Stimulated activated CD4-positive, alpha-beta T cell treated with anti-CD3 and anti-CD28 coated beads, Interleukin-1b, Interleukin-23, amount 100 ng/mL, for 24 hours (primary cell): ENCODE measurements around the gene ACSL5.
"Not testable (repeated sequence)": the region's sequence is repeated elsewhere in the genome, so short reads cannot be mapped to it uniquely, and the experiment has no call there.

Source experiments
- DNase-seq, 4 experiments: peaks; one replicate each; pipeline ENCODE4 v3.0.0-alpha.2; 2020; ENCODE audit warnings: low read depth in 4 of 4, low spot score in 1 of 4

The ACSL5 gene

DNA sequence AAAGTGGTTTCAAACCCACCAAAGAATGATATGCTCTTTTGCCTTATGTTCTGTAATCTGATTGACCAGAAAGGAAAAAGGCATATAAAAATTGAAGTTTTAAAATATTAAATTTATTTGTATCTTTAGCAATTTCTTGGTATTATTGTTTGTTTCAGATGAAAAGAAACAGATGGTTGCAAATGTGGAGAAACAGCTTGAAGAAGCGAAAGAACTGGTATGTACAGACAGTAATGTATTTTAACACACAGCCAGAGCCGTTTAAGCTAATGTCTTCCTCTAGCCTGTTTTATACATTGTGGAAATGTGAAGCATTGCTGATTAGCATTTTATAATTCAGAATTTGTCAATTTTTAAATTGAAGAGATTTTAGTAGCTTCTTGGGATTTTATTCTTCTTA lies 86.5 kb downstream of the ACSL5 start:
- DNase-seq: no peak

DNA sequence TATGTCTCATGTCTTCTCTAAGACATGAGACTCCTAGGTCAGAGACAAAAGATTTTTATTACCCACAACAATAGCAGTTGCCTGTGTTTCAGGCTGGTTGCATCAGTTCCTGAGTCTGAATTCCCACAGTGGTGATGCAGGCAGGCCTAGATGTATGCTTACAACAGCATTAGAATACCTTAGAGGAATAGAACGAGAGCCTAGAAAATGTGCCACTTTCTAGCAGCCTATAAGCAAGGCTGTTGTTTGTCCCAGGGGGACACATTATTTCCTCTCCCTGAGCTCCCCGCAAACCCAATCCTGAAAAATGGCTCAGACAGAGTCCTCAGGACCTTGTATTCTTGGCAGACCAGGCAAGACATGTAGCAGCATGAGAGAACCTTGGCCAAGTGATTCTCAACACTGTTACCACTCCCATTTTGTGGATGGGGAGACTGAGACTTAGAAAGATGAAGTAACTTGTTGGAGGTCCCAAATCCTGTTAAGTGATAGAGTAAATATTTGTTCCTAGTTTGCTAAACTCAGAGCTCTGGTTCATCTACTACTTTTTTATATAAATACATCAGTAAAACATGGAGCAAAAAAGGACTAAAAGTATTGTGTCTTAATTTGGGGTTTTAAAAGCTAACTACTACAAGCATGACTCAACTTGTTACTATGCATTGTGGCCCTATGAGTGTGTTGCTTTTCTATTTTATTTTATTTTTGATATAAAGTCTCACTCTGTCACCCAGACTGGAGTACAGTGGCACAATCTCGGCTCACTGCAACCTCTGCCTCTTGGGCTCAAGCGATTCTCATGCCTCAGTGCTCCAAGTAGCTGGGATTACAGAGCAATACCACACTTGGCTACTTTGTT lies 87.3 kb downstream of the ACSL5 start:
- DNase-seq: no peak

DNA sequence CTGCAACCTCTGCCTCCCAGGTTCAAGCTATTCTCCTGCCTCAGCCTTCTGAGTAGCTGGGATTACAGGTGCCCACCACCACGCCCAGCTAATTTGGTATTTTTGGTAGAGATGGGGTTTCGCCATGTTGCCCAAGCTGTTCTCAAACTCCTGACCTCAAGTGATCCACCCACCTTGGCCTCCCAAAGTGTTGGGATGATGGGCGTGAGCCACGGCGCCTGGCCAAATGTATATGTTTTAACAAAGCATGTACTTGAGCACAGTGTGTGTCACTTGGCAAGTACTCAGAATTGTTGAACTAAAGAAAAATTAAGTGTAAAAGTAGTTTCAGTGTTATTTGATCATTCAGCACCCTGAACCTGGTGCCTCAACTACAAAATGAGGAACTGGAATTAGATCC lies 90.2 kb downstream of the ACSL5 start:
- not testable (repeated sequence) for DNase-seq

DNA sequence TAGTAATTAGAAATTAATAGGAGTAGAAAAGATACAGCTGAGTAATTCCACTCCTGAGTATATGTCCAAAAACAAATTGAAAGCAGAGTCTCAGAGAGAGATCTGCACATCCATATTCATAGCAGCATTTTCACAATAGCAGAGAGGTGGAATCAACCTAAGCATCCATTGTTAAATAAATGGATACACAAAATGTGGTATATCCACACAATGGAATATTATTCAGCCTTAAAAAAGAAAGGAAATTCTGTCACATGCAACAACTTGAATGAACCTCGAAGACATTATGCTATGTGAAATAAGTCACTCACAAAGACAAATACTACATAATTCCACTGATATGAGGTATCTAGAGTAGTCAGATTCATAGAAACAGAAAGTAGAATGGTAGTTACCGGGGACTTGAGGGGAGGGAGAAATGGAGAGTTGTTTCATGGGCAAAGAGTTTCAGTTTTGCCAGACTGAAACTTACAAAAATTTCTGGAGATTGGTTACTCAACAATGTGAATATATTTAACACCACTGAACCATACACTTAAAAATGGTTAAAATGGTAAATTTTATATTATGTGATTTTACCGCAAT lies 91.5 kb downstream of the ACSL5 start:
- DNase-seq: no peak

DNA sequence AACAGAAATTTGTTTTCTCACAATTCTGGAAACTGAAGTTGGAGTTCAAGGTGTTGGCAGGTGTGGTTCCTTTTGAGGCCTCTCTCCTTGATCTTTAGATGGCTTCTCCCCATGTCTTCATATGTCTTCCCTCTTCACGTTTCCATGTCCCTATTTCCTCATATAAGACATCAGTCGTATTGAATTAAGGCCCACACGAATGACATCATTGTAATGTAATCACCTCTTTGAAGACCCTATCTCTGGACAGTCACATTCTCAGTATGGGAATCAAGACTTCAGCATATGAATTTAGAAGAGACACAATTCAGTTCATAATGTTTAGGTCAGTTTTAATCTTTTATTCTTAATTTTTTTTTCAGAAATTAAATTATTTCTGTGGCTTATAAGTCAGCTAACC lies 92.9 kb downstream of the ACSL5 start:
- no peak for DNase-seq

DNA sequence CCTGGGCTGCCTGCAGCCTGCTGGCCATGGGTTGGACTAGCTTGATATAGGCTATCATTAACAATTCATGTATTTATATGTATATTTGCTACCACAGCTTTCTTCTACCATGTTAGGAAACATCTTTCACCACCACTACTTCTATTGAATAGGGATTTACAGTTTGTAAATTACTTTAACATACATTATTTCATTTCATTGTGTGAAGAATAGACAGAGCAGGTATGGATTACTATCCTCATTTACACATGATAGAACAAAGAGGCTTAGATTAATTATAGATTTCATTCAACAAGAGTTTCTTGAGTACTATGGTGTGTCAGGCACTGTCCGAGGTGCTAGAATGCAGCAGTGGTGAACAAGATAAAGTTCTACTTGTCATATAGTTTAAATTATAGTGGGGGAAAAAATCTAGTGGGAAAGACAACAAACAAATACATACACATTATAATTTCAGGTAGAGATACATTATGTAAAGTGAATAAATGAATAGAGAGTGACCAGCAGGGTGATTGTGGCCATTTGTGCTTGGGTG lies 93.7 kb downstream of the ACSL5 start:
- DNase-seq: no peak

DNA sequence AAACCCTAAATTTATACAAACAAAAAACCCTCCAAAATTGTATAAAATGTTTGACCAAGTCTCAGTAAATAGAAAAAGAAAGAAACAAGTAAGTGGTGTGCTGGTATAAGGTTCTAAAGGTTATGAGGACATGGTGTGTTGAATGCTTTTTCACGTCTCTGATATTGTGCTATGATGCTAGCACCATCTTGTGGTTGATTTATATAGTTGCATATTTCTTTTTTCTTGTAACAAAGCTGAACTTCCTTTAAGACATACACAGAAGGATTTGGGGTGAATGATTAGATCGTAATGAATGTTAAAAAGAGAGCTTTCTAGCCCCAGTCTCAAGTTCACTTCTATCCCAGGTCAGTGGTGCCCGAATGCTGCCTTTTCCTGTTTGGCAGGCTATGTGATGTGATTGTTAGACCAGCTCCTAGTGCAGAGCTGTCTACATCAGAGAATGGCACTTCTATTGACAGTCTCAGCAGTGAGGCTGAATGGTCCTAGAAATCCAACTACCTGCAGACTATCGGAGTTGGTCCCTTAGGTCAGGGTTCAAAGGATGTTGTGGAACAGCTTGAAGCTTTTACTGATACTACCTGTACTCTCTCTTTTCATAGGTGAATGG lies 98.1 kb downstream of the ACSL5 start:
- DNase-seq: no peak

DNA sequence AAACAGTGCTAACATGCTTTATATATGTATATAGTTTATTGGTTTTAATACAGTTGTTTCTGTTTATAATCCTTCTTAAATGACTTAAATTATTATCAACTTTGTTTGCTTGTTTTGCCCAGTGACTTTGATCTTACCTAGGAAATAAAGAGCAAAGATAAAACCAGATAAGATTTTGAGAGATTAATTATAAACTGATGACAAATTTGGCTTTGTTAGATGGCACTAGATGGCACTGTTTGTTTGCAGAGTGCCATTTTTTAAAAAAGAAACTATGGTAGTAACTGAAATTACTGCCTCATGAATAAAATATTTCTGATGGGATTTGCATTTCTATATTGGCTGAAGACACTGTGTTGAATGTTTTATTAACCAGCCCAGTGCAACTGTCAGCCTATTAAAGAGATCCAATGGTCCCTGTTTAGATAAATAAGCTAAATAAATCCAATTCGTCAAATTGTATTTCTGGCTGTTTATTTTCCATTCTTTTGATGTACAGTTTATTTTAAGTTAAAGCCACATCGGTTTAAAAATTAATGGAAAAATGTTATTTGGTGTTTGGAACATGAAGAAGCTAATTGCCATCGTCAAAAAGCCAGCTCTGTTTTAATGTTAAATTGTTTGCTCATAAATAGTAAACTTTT lies 101.8 kb downstream of the ACSL5 start:
- DNase-seq: no peak
